DND-41 (cell line): ENCODE measurements around the gene NUDT2.

ENCODE experiments used
- EZH2 ChIP-seq: IDR thresholded peaks from 3 replicates; pipeline ENCODE4 v1.6.1; 2012; ENCODE audit warnings: borderline replicate concordance, low read depth, mild to moderate bottlenecking, moderate library complexity, low read length, inconsistent platforms; ENCODE audit not compliant: severe bottlenecking
- TF ChIP-seq, protein P1 (sequence below): IDR thresholded peaks from 2 replicates; pipeline ENCODE4 v1.5.1; 2012; ENCODE audit warnings: borderline replicate concordance, low read length, moderate library complexity, mild to moderate bottlenecking; ENCODE audit not compliant: poor library complexity, severe bottlenecking; ENCODE audit errors: extremely low read depth

DNA sequence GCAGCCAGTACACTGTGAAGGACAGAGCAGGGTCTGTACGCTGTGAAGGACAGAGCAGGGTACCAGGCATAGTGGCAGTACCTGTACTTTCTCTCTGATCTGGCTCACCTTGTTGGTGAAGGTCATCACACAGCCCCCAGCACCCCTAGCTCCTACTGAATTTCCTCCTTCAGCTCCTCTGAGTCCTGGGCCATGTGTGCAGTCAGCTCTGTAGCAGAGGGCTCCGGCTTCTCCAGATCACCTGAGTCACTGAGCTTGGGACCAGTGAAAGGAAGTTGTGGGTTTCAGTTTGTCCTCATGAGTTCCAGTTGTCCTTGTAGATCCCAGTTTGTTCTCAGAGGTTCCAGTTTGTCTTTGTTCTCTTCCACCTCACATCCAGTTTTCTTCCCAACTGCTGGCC, 5.5 kb downstream of the NUDT2 start:
- TF ChIP-seq, protein P1, sequence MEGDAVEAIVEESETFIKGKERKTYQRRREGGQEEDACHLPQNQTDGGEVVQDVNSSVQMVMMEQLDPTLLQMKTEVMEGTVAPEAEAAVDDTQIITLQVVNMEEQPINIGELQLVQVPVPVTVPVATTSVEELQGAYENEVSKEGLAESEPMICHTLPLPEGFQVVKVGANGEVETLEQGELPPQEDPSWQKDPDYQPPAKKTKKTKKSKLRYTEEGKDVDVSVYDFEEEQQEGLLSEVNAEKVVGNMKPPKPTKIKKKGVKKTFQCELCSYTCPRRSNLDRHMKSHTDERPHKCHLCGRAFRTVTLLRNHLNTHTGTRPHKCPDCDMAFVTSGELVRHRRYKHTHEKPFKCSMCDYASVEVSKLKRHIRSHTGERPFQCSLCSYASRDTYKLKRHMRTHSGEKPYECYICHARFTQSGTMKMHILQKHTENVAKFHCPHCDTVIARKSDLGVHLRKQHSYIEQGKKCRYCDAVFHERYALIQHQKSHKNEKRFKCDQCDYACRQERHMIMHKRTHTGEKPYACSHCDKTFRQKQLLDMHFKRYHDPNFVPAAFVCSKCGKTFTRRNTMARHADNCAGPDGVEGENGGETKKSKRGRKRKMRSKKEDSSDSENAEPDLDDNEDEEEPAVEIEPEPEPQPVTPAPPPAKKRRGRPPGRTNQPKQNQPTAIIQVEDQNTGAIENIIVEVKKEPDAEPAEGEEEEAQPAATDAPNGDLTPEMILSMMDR, result no peak
- no peak for TF ChIP-seq EZH2
